HG03469 (cell line): ENCODE results near the gene FAM78B.

Experiments
- ATAC-seq: cut with Tn5 transposase; IDR thresholded peaks from one replicate; pipeline ENCODE4 v1.9.1; 2021; ENCODE audit warnings: mild to moderate bottlenecking, moderate library complexity, moderate number of reproducible peaks; ENCODE audit not compliant: unreplicated experiment

The FAM78B gene

GRCh38 chr1:166164995-166165660, 1.7 kb downstream of the FAM78B start:
- no peak for ATAC-seq

GRCh38 chr1:166164646-166164994, 2.2 kb downstream of the FAM78B start:
- no peak for ATAC-seq

GRCh38 chr1:166159656-166160055, 7.1 kb downstream of the FAM78B start:
- ATAC-seq = no peak

DNA sequence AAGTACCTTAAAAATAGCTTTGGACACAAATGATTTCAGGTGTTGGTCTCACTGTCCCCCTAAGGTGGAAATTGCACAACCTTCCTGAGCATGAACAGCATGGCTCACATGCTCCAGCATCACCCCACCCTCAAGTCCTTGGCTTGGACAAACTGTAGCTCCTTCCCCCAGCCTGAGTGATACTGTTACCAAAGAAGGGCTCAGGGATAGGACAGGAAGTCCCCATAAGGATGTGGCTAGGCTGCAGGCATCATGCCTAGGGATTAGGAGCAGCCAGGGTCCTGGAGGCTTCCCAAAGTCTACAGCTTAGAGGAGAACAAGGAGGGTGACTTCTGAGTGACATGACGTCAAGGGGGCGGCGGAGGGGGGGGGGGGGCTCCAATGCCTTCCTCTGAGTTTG, 10.1 kb downstream of the FAM78B start:
- ATAC-seq = no peak

- no peak for ATAC-seq
Measured at GRCh38 chr1:166155108-166155507, 11.7 kb downstream of the FAM78B start.

GRCh38 chr1:166153525-166154314, 13.1 kb downstream of the FAM78B start:
- ATAC-seq = no peak

GRCh38 chr1:166152978-166153377, 13.8 kb downstream of the FAM78B start:
- no peak for ATAC-seq

DNA sequence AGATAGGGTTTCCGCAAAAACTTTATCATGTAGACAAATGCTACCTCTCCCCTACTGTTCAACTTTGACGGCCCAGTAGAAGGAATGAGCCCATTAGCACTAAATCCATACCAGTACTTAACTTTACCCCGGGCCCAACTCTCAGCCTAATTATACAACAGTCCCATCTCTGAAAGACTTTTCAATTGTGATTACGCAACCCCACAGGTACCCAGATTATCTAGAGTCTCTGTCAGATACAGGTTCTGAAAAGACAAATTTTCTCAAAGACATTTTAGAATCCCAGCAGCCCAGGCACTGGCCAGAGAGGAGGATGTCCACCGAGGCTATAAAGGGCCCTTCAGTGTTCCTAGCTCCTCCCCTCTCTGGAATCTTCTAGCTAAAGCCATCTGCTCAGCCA, 15.0 kb downstream of the FAM78B start:
- ATAC-seq = no peak

DNA sequence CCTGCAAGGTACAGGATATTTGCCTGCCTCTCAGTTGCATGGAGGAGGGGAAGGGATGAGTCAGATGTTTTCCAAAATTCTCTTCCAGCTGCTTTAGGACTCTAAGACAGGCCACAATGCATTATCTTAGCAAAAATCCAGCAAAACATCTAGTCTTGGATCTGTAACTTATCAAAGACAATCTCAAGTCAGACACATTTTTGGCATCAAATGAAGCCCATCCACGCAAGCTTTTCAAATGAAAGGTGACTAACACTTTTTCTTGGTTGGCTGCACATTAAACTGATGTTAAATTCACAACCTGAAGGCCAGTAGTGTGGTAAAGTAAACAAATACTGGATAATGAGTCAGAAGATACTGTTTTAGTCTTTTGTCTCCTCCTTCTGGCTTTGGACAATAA, 21.3 kb downstream of the FAM78B start:
- no peak for ATAC-seq

- no peak for ATAC-seq
Measured at GRCh38 chr1:166141969-166142368, 24.8 kb downstream of the FAM78B start.

DNA sequence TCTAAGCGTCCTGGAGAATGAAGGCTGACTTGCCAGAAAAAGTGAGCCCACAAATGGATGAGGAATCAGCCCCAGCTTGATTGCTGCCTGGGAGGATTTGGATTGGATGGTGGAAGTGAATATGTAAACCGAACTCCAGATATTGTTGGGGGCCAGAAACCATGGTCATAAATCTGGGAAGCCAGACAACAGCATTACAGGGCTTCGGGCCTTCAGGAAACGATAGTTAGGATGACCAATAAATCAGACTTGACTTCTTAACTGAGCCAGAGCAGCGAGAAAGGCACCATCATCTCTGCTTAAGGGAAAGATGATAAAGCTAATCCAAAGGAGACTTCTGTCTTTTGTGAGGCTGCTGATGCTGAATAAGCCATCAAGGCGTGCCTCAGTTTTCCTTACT, 26.6 kb downstream of the FAM78B start:
- ATAC-seq = no peak

DNA sequence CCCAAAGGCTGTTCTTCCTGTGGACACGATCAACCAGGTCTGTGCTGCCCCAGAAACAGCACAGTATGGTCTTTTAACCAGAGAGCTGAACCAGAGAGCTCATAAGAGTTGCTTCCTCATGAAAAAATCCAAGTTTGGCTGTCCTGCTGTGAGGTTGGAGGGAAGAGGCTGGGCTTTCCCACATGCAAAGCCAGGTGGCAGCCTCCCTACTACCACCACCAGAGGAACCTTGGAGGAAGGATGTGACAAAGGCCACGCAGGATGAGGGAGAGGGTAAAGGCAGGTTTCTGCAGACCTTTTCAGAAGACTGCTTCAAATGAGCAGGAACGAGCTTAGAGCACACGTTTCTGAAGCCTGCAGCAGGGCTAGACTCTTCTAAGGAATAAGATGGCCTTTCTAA, 27.1 kb downstream of the FAM78B start:
- no peak for ATAC-seq

DNA sequence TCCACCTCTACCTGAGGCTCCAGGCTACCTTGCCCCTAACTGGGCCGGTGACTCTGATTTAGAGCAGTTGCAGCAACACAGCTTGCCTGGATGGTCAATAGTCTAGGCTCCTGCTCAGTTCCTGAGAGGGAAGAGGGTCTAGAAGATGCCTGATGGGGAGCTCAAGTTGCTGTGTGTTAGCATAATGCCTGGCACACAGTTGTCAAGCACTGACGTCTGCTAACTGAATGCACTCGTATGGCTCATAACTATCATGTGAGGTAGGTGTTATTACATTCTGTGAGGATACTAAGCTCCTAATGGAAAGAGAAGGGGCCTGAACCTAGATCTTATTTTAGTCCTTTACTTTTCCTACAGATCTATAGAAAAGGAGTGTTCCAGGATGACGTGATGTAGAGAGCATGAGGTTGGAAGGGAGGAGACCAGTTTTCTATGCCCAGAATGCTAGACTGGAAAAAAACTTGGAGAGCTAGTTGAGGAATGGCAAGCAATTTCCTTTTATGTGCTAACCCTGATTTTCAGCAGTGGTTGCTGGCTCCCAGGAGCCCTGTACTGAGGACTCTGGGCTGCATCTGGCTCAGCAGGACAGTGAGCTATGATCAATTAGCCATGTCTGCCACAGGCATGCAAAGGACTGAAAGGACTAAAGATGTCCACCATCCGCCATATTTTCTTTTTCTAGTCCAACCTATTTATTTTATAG, 30.0 kb downstream of the FAM78B start:
- no peak for ATAC-seq

DNA sequence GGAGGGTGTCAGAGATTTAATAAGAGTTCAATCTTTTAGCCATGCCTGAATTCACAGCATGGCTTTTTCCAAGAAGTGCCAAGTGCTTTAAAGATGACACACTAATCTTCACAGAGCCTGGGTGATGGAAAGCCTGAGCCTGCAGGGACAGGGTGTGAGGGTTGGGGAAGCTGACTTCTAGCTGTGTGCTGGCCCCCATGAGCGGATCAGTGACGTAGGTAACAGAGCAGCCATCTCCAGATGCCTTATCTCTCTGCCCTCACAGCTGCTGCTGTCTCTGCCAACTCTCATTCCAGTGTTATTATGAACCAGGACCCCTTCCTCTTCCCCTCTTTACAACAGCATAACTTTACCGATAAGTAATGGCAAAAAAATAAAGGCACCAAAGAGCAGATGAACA, 30.6 kb downstream of the FAM78B start:
- ATAC-seq = no peak

DNA sequence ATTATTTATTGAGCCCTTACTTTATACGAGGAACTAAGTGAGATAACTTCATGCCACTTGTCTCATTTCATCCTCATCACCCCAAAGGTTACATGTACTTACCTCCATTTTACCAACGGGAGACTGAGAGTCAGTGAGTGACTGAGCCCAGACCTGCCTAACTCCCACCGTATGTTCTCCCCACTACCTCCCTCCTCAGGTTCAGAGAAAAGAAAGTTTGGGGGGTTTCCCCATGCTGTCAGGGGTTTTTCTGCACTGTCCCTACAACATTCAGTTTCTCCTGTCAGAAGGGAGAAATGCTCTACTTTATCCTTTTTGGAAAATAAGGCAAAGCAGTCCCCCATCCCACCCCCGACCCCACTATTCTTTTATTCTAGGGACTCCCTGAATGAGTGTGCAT, 32.9 kb downstream of the FAM78B start:
- no peak for ATAC-seq

DNA sequence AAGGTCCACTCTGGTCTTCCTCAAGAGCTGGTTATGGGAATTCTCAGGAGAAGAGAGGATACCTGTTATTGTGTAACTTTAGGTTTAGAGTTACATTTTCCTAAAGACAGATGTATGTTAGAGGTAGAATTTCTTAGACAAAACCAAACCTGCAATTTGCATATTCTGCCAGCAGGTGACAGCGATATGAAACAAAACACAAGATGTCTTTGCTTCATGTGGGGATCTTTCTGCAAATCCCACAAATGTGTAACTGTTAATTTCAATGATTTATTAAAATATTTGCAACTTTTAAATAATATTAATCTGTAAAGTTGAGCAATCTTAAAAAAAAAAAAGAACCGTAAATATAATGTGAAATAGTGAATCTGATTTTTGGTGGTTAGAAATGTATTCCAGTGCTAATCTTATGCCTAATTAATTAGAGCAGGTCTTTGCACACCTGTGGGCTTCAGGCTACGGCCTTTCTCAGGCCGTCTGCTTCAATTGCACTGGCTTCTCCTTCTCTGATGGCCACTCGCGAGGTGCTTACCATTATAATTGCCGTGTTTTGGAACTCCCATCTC, 33.4 kb downstream of the FAM78B start:
- no peak for ATAC-seq

- no peak for ATAC-seq
Measured at GRCh38 chr1:166132496-166132895, 34.3 kb downstream of the FAM78B start.

- no peak for ATAC-seq
Measured at GRCh38 chr1:166129006-166129405, 37.8 kb downstream of the FAM78B start.

DNA sequence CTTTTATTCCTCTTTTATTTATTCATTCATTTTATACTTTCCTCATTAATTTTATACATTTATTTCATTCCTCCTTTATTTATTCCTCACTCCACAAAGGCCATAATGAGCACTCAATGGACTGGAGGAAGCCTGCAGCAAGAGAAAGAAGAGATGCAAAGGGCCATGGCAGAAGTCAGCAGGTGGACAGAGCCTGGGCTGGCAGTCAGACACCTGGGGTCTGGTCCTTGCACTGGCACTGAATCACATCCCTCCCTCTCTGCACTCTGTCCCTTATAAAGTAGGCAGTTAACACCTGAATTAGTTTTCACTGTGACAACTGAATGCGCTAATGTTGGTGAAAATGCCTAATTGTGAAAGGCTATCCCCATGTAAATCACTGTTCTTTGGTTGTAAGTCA, 38.6 kb downstream of the FAM78B start:
- ATAC-seq = no peak

- ATAC-seq = no peak
Measured at GRCh38 chr1:166127003-166127402, 39.8 kb downstream of the FAM78B start.

- no peak for ATAC-seq
Measured at GRCh38 chr1:166122873-166123466, 43.8 kb downstream of the FAM78B start.
